ENCODE measurements around the gene EEF2KMT.

DNA sequence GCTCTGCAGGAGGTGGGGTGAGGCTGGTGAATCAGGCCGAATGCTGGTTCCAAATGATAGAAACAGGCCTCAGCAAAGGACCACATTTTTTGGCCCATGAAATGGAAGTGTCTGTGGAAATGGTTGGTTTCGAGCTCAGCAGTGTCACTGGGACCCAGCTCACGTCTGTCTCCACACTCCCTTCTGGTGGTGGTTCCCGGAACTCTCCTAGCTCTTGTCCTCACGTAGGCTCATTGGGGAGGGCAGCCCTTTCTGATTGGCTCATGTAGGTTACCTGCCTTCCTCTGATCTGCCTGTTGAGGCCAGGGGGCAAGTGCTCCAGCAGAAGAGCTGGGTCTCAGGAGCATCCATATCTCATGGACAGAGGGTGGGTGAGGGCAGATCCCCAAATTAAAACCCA lies 22.0 kb downstream of the EEF2KMT start:
- TF ChIP-seq TAF1 (IDR thresholded peaks at IDR 0.05; ENCODE audit: borderline replicate concordance, insufficient read depth, low read length) (no peak), SIN3A (IDR thresholded peaks at IDR 0.05; ENCODE audit: borderline replicate concordance, insufficient read depth, low read length) (no peak), POLR2AphosphoS5 (IDR thresholded peaks at IDR 0.05; ENCODE audit: low read depth, low read length) (no peak)
- TF ChIP-seq, protein P1, sequence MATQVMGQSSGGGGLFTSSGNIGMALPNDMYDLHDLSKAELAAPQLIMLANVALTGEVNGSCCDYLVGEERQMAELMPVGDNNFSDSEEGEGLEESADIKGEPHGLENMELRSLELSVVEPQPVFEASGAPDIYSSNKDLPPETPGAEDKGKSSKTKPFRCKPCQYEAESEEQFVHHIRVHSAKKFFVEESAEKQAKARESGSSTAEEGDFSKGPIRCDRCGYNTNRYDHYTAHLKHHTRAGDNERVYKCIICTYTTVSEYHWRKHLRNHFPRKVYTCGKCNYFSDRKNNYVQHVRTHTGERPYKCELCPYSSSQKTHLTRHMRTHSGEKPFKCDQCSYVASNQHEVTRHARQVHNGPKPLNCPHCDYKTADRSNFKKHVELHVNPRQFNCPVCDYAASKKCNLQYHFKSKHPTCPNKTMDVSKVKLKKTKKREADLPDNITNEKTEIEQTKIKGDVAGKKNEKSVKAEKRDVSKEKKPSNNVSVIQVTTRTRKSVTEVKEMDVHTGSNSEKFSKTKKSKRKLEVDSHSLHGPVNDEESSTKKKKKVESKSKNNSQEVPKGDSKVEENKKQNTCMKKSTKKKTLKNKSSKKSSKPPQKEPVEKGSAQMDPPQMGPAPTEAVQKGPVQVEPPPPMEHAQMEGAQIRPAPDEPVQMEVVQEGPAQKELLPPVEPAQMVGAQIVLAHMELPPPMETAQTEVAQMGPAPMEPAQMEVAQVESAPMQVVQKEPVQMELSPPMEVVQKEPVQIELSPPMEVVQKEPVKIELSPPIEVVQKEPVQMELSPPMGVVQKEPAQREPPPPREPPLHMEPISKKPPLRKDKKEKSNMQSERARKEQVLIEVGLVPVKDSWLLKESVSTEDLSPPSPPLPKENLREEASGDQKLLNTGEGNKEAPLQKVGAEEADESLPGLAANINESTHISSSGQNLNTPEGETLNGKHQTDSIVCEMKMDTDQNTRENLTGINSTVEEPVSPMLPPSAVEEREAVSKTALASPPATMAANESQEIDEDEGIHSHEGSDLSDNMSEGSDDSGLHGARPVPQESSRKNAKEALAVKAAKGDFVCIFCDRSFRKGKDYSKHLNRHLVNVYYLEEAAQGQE (IDR thresholded peaks at IDR 0.05; ENCODE audit: insufficient read depth in 1 of 2, low read depth in 2 of 2, low read length in 2 of 2) = no peak

Measured in PFSK-1 (cell line).